Mucosa of rectum (tissue), 2 donors: Measurements from ENCODE around the gene SLC30A3.

Experiments used
- H3K27ac ChIP-seq, 2 donors: one replicate each; pipeline ENCODE4 v1.7.0; 2013; ENCODE audit warnings: inconsistent platforms in 2 of 2, low read depth in 2 of 2, low read length in 2 of 2
- H3K27me3 ChIP-seq, 2 donors: one replicate each; pipeline ENCODE4 v1.7.0; 2013; ENCODE audit warnings: low read length in 2 of 2; ENCODE audit not compliant: control insufficient read depth in 2 of 2, insufficient read depth in 2 of 2
- H3K36me3 ChIP-seq, 2 donors: one replicate each; pipeline ENCODE4 v1.7.0; 2013; ENCODE audit warnings: low read length in 2 of 2; ENCODE audit not compliant: control insufficient read depth in 2 of 2, insufficient read depth in 2 of 2
- H3K4me1 ChIP-seq, 2 donors: one replicate each; pipeline ENCODE4 v1.7.0; 2013; ENCODE audit warnings: low read length in 2 of 2, mild to moderate bottlenecking in 1 of 2; ENCODE audit not compliant: control insufficient read depth in 2 of 2, insufficient read depth in 2 of 2
- H3K4me3 ChIP-seq, 2 donors: one replicate each; pipeline ENCODE4 v1.7.0; 2013; ENCODE audit warnings: low read length in 2 of 2
- H3K9ac ChIP-seq, 2 donors: one replicate each; pipeline ENCODE4 v1.7.0; 2013; ENCODE audit warnings: low read length in 2 of 2, low read depth in 1 of 2, mild to moderate bottlenecking in 1 of 2
- H3K9me3 ChIP-seq, 2 donors: one replicate each; pipeline ENCODE4 v1.7.0; 2013; ENCODE audit warnings: low read length in 2 of 2; ENCODE audit not compliant: control insufficient read depth in 2 of 2
- donor health status: healthy.
- donor health status: Normal muscosa, but diverticular disease.

The SLC30A3 gene

DNA sequence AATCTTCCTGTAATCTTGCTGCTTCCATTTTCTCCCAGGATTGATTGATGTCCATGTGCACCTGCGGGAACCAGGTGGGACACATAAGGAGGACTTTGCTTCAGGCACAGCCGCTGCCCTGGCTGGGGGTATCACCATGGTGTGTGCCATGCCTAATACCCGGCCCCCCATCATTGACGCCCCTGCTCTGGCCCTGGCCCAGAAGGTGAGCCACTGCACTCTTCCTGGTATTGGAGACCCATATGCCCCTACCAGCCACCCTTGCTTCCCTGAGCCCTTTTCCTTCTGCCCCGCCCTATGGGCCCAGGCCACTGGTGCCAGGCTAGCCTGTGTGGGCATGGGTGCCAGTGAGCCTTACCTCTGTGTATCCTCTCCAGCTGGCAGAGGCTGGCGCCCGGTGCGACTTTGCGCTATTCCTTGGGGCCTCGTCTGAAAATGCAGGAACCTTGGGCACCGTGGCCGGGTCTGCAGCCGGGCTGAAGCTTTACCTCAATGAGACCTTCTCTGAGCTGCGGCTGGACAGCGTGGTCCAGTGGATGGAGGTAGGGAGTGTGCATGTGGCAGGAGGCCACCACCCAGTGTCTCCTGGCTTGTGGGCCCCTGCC, 25.4 kb downstream of the SLC30A3 start:
- Histone ChIP-seq H3K4me1 (no peaks in the 10 kb centered on the region), H3K27ac (no peak overlapping the region), H3K27me3 (no peaks in the 10 kb centered on the region), H3K9ac (no peak overlapping the region), H3K4me3 (no peak overlapping the region), H3K9me3 (no peaks in the 10 kb centered on the region), H3K36me3 (peaks cover 83 to 90% of the 10 kb centered on the region in 2 donors)

- Histone ChIP-seq H3K4me3 (no peak overlapping the region), H3K9ac (no peak overlapping the region), H3K9me3 (no peaks in the 10 kb centered on the region), H3K27ac (no peak overlapping the region), H3K4me1 (no peaks in the 10 kb centered on the region), H3K36me3 (peaks cover 83 to 91% of the 10 kb centered on the region in 2 donors), H3K27me3 (no peaks in the 10 kb centered on the region)
These were observed 26.2 kb downstream of the SLC30A3 start for GRCh38 chr2:27236626-27237025.

DNA sequence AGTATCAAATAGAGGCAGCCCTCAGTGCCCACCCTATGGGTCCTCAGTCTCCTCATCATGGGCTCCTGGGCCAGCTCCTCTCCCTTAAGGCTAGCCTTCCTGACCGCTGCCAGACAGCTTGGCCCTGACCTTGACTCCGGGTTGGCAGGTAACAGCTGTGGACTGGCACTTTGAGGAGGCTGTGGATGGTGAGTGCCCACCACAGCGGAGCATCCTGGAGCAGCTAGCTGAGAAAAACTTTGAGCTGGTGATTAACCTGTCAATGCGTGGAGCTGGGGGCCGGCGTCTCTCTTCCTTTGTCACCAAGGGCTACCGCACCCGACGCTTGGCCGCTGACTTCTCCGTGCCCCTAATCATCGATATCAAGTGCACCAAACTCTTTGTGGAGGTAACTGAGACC, 26.7 kb downstream of the SLC30A3 start:
- peaks cover 82 to 92% of the 10 kb centered on the region in 2 donors for H3K36me3 ChIP-seq

GRCh38 chr2:27233341-27233740, 29.5 kb downstream of the SLC30A3 start:
- Histone ChIP-seq H3K9ac (no peak overlapping the region), H3K4me3 (no peak overlapping the region), H3K27ac (no peak overlapping the region)

More for the DNA sequence above, 26.7 kb downstream of the SLC30A3 start:
- Histone ChIP-seq H3K9me3 (no peaks in the 10 kb centered on the region), H3K9ac (no peak overlapping the region), H3K27me3 (no peaks in the 10 kb centered on the region), H3K27ac (no peak overlapping the region), H3K4me3 (no peak overlapping the region), H3K4me1 (no peaks in the 10 kb centered on the region)

DNA sequence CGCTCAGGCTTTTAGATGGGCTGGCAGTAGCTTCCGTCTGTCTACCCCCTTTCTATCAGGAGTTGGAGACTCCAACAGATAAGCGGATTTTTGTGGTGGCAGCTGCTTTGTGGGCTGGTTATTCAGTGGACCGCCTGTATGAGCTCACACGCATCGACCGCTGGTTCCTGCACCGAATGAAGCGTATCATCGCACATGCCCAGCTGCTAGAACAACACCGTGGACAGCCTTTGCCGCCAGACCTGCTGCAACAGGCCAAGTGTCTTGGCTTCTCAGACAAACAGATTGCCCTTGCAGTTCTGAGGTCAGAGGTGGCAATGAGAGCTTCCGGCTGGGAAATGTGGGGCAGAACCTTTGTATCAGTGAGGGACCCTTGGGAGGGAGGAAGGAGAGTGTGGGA, 30.9 kb downstream of the SLC30A3 start:
- no peaks in the 10 kb centered on the region for H3K4me1 ChIP-seq
- H3K9me3 ChIP-seq: no peaks in the 10 kb centered on the region
- H3K27me3 ChIP-seq: no peaks in the 10 kb centered on the region
- H3K27ac ChIP-seq: no peak overlapping the region
- H3K4me3 ChIP-seq: no peak overlapping the region
- H3K36me3 ChIP-seq: peaks cover 55 to 78% of the 10 kb centered on the region in 2 donors
- H3K9ac ChIP-seq: no peak overlapping the region

More at GRCh38 chr2:27233341-27233740, 29.5 kb downstream of the SLC30A3 start:
- H3K27me3 ChIP-seq: no peaks in the 10 kb centered on the region
- no peaks in the 10 kb centered on the region for H3K9me3 ChIP-seq
- H3K36me3 ChIP-seq: peaks cover 58 to 79% of the 10 kb centered on the region in 2 donors
- H3K4me1 ChIP-seq: no peaks in the 10 kb centered on the region

DNA sequence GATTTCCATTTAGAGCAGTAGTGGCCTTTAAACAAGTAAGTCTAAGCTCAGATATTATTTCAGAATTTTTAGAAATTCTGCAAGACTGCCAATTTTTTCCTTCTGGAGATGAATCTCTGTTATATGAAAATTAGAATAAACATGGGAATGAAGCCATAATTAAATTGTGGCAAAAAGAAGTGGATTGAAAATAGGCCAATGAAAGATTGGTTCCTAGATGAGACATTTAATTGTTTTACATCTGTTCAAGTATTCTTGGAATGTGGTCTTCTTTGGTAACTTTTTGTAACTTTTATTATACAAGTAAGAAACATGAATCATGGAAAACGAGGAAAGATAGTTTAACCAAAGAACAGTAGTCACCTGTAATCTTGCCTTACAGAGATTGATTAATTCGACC, 35.3 kb downstream of the SLC30A3 start:
- Histone ChIP-seq H3K9ac (no peak overlapping the region), H3K36me3 (peaks cover 59 to 74% of the 10 kb centered on the region in 2 donors), H3K9me3 (no peaks in the 10 kb centered on the region), H3K27ac (no peak overlapping the region), H3K4me3 (no peak overlapping the region), H3K27me3 (no peaks in the 10 kb centered on the region), H3K4me1 (no peaks in the 10 kb centered on the region)

- H3K36me3 ChIP-seq: peaks cover 52 to 69% of the 10 kb centered on the region in 2 donors
- H3K4me3 ChIP-seq: no peak overlapping the region
- H3K9ac ChIP-seq: no peak overlapping the region
- H3K4me1 ChIP-seq: no peaks in the 10 kb centered on the region
- H3K27me3 ChIP-seq: no peaks in the 10 kb centered on the region
- no peak overlapping the region for H3K27ac ChIP-seq
- no peaks in the 10 kb centered on the region for H3K9me3 ChIP-seq
These were observed 37.3 kb downstream of the SLC30A3 start for GRCh38 chr2:27225526-27225925.

DNA sequence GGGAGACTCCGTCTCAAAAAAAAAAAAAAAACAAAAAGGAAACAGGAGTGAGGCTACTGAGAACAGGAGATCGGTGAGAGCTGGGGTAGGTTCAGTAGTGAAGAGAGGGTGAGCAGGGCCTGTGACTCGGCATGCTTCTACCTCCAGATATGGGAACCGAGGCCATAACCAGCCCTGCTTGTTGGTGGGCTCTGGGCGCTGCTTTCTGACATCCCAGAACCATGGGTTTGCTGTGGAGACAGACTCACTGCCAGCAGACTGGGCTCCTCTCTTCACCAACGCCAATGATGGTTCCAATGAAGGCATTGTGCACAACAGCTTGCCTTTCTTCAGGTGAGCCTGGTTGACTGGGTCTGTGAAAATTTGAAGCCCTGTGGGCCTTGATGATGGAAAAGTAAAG, 39.4 kb downstream of the SLC30A3 start:
- no peaks in the 10 kb centered on the region for H3K9me3 ChIP-seq
- no peaks in the 10 kb centered on the region for H3K4me1 ChIP-seq
- H3K36me3 ChIP-seq: peaks cover 52 to 62% of the 10 kb centered on the region in 2 donors
- no peak overlapping the region for H3K4me3 ChIP-seq
- no peak overlapping the region for H3K27ac ChIP-seq
- H3K9ac ChIP-seq: no peak overlapping the region
- H3K27me3 ChIP-seq: no peaks in the 10 kb centered on the region

DNA sequence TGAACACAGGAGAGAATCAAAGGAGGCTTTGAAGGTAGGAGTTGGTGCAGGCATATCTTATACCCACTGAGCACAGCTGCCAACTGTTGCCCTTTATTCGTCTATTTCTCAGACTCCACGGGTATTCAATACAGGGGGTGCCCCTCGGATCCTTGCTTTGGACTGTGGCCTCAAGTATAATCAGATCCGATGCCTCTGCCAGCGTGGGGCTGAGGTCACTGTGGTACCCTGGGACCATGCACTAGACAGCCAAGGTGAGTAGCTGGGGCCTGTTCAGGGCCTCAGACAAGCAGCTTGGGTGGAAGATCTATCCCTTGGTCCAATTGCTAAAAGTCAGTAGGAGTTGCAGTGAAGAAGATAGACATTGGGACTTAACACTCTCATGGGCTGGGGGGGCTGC, 40.4 kb downstream of the SLC30A3 start:
- Histone ChIP-seq H3K27me3 (no peaks in the 10 kb centered on the region), H3K9me3 (no peaks in the 10 kb centered on the region), H3K36me3 (peaks cover 48 to 55% of the 10 kb centered on the region in 2 donors), H3K27ac (no peak overlapping the region), H3K9ac (no peak overlapping the region), H3K4me1 (peaks cover 9% of the 10 kb centered on the region in 2 donors), H3K4me3 (no peak overlapping the region)

DNA sequence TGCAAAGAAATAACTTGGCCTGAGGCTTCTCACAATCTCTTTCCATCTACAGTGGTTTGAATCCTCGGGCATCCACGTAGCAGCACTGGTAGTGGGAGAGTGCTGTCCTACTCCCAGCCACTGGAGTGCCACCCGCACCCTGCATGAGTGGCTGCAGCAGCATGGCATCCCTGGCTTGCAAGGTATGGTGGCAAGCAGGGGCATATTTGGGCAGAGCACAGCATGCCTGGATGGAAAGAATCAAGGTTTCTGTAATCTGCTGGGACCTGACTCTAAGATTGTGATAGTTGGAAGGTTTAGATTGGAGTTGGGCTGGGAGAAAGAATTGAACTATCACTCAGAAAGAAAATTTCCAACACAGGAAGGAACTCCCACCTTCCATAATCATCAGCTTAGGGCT, 41.7 kb downstream of the SLC30A3 start:
- Histone ChIP-seq H3K27ac (no peak overlapping the region), H3K36me3 (peaks cover 35 to 43% of the 10 kb centered on the region in 2 donors)

More for the DNA sequence above, 41.7 kb downstream of the SLC30A3 start:
- Histone ChIP-seq H3K9ac (no peak overlapping the region), H3K4me3 (no peak overlapping the region), H3K4me1 (peaks cover 9 to 12% of the 10 kb centered on the region in 2 donors), H3K27me3 (no peaks in the 10 kb centered on the region), H3K9me3 (no peaks in the 10 kb centered on the region)
